ENCODE data around the gene PIANP.

The PIANP gene

DNA sequence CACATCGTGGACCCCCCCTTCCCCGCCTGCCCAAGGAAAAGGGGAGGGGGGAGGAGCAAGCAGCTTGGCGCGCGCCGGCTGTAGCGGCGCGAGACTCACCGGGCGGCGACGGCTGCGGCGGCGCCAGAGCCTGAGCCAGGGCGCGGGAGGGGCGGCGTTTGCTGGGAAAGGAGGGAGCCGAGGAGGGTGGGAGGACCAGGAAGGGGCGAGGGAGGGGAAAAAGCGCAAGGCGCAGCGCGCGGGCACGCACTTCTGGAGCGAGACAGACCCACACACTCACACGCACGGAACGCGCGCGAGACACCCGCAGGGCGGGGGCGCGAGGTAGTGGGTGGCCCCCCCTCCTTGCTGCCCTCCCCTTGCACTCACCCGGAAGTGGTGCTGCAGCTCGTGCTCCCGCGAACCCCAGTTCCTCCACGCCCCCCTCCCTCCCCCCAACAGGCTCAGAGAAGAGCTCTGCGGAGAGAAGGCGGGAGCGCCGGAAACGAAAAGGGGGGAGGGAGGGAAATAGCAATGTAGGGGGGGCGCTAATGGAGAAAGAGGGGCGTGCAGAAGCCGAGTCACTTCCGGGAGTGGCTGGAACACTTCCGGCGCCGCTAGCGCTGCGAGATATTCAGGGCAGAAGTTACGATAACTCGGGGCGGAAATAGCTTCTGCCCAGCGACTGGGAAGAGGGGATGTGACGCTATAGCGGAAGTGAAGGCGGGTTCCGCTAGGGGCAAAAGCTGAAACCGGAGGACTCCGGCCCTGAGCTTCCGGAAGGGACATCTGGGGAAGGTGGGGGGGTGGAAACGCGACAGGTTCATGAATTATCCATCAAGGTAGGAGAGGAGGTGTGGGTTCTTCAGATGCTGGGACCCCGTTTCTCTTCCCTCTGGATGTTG, 11.4 kb downstream of the PIANP start, which contains the start of gene ZNF384:
ZNF384 (minus strand) TSS at position 377 of the 884 bp plus-strand sequence. CDS start 9,855 bp downstream, outside the sequence.
- peak; percentile 99 to 100 for DNase-seq (ENCODE audit: low read depth in 2 of 2)
- peak; percentile 1 for TF ChIP-seq CTCF (IDR thresholded peaks at IDR 0.05; ENCODE audit: low read depth, low read length)
- peak within 1 kb of the TSS; percentile 89 to 91 for H3K4me3 ChIP-seq (replicated peaks in 1 of 2; ENCODE audit: low read depth in 2 of 2, low read length in 2 of 2)

DNA sequence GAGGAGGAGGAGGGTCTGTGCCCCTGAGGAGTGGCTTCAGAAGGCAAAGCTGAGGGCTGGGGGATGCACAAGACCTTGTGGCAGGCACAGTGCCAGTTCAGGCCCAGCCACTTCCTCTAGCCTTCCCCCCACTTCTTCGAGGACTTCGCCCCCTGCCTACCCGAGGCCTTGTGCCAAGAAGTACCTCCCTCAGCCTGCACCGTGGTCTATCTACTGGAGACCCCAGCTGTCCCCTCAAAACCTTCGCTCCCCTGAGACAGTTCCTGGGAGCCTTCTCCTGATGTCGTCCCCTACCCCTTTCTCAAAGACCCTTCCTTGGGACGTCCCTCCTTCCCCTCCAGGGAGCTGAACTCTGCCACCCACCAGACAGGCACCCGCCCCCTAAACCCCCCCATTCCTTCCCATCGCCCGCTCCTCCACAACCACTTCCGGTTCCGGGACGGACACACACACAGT, 12.0 kb downstream of the PIANP start:
- no peak for TF ChIP-seq CTCF (IDR thresholded peaks at IDR 0.05; ENCODE audit: low read depth, low read length)
- DNase-seq (ENCODE audit: low read depth in 2 of 2), result no peak
- peak overlapping the region; percentile 89 to 91 for H3K4me3 ChIP-seq (replicated peaks in 1 of 2; ENCODE audit: low read depth in 2 of 2, low read length in 2 of 2)

DNA sequence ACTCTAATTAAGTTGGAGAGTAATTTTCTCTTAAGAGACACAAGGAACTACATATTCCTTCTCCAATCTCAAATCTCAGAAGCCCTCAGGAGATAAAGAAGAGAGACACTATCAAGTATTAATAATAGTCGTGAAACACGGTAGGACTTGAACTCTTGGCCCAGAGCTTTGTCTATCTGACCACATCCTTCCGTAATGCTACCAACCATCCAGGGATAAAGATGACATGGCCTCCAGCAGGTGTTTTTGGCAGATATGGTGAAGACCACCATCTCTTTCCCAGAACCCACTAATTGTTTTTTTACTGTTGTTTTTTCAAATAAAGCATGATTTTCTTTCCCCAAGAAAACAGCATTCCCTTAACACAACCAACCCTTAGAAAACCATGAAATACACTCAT, 14.8 kb downstream of the PIANP start:
- TF ChIP-seq CTCF (IDR thresholded peaks at IDR 0.05; ENCODE audit: low read depth, low read length), result no peak
- no peak for DNase-seq (ENCODE audit: low read depth in 2 of 2)
- H3K4me3 ChIP-seq (replicated peaks in 1 of 2; ENCODE audit: low read depth in 2 of 2, low read length in 2 of 2), result no peak overlapping the region

- DNase-seq (ENCODE audit: low read depth in 2 of 2), result peak; percentile 38 to 52
- peak; percentile 44 for TF ChIP-seq CTCF (IDR thresholded peaks at IDR 0.05; ENCODE audit: low read depth, low read length)
- no peak overlapping the region for H3K4me3 ChIP-seq (replicated peaks in 1 of 2; ENCODE audit: low read depth in 2 of 2, low read length in 2 of 2)
Measured at GRCh38 chr12:6684609-6685008, 16.0 kb downstream of the PIANP start.

- no peak for DNase-seq (ENCODE audit: low read depth in 2 of 2)
- no peak for TF ChIP-seq CTCF (IDR thresholded peaks at IDR 0.05; ENCODE audit: low read depth, low read length)
- H3K4me3 ChIP-seq (replicated peaks in 1 of 2; ENCODE audit: low read depth in 2 of 2, low read length in 2 of 2), result no peak overlapping the region
Measured at GRCh38 chr12:6676962-6677361, 23.7 kb downstream of the PIANP start.

DNA sequence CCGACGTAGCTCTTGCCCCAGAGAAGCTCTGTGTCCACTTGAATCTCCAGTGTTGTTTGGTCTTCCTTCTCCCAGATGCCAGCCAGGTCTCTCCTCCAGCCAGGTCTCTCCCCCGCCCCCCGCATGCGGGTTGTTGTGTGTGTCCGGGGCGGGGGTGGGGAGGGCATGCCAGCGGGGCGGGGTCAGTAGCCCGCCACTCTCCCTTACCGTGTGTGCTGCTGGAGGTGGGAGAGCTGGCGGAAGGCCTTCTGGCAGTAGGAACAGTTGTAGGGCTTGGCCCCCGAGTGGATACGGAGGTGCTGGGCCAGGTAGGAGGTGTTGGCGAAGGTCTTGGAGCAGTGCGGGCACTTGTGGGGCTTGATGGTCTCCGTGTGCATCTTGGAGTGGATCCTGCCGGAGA, 28.5 kb downstream of the PIANP start:
- DNase-seq (ENCODE audit: low read depth in 2 of 2), result no peak
- TF ChIP-seq CTCF (IDR thresholded peaks at IDR 0.05; ENCODE audit: low read depth, low read length), result no peak
- H3K4me3 ChIP-seq (replicated peaks in 1 of 2; ENCODE audit: low read depth in 2 of 2, low read length in 2 of 2), result no peak overlapping the region

Measured in cardiac fibroblast (primary cell).